CD14-positive monocyte (primary cell): ENCODE results near the gene BPIFB4. TPM values are rescaled to one million over a fixed set of nuclear protein-coding genes. Genes with fewer than 3 reads are reported as not detected.

ENCODE experiments used
- DNase-seq, 3 donors: peaks; one replicate each; pipeline ENCODE4 v3.0.0-alpha.2; 2011 to 2022
- H2AFZ ChIP-seq: 2 replicates; pipeline ENCODE4 v1.6.0; 2012; ENCODE audit warnings: mild to moderate bottlenecking, low read depth, low read length, inconsistent platforms; ENCODE audit not compliant: insufficient read depth, poor library complexity, severe bottlenecking
- H3K27ac ChIP-seq, 2 donors: 1 replicate in 1 of 2; 2 replicates in 1 of 2; pipeline ENCODE4 v1.5.1; 2012 to 2013; ENCODE audit warnings: low read length in 2 of 2, control low read depth in 1 of 2, inconsistent platforms in 1 of 2, low read depth in 1 of 2, mild to moderate bottlenecking in 1 of 2
- H3K27me3 ChIP-seq, 2 donors: one replicate each; pipeline versions ENCODE4 v1.6.0 to v1.6.1; 2011 to 2013; ENCODE audit warnings: low read length in 2 of 2; ENCODE audit not compliant: control insufficient read depth in 2 of 2, insufficient read depth in 2 of 2
- H3K36me3 ChIP-seq, 2 donors: replicated peaks in 1 of 2; 1 replicate in 1 of 2; 2 replicates in 1 of 2; pipeline versions ENCODE4 v1.5.1 to v1.6.1; 2012 to 2013; ENCODE audit warnings: low read length in 2 of 2, control low read depth in 1 of 2, inconsistent platforms in 1 of 2, mild to moderate bottlenecking in 1 of 2; ENCODE audit not compliant: insufficient read depth in 2 of 2, control insufficient read depth in 1 of 2
- H3K4me1 ChIP-seq, 2 donors: 1 replicate in 1 of 2; 2 replicates in 1 of 2; pipeline versions ENCODE4 v1.5.1 to v1.6.1; 2012 to 2013; ENCODE audit warnings: low read length in 2 of 2, control low read depth in 1 of 2, inconsistent platforms in 1 of 2, mild to moderate bottlenecking in 1 of 2, moderate library complexity in 1 of 2; ENCODE audit not compliant: insufficient read depth in 2 of 2, control insufficient read depth in 1 of 2
- H3K4me2 ChIP-seq: replicated peaks from 2 replicates; pipeline ENCODE3; 2012; ENCODE audit warnings: low read length, moderate library complexity, mild to moderate bottlenecking; ENCODE audit not compliant: poor library complexity, severe bottlenecking; ENCODE audit errors: extremely low read depth
- H3K4me3 ChIP-seq, 3 experiments: fragments of 200-600 bp in 1 of 3; sonication (generic) in 1 of 3; replicated peaks in 1 of 3; 1 replicate in 2 of 3; 2 replicates in 1 of 3; pipeline ENCODE4 v1.5.1; 2011 to 2013; ENCODE audit warnings: low read length in 3 of 3, mild to moderate bottlenecking in 3 of 3, control low read depth in 2 of 3, low read depth in 2 of 3, inconsistent platforms in 1 of 3, moderate library complexity in 1 of 3
- H3K79me2 ChIP-seq: 2 replicates; pipeline ENCODE4 v1.6.0; 2012; ENCODE audit warnings: mild to moderate bottlenecking, control low read depth, inconsistent platforms, low read length, moderate library complexity; ENCODE audit not compliant: insufficient read depth
- H3K9ac ChIP-seq: 2 replicates; pipeline ENCODE4 v1.6.0; 2017; ENCODE audit warnings: low read length, mild to moderate bottlenecking; ENCODE audit not compliant: insufficient read depth, poor library complexity, severe bottlenecking
- H3K9me3 ChIP-seq, 2 donors: replicated peaks in 1 of 2; 1 replicate in 1 of 2; 2 replicates in 1 of 2; pipeline versions ENCODE4 v1.5.1 to v1.6.1; 2012 to 2013; ENCODE audit warnings: low read length in 2 of 2, control low read depth in 1 of 2; ENCODE audit not compliant: control insufficient read depth in 1 of 2, insufficient read depth in 1 of 2
- H4K20me1 ChIP-seq: 2 replicates; pipeline ENCODE4 v1.6.0; 2012; ENCODE audit warnings: mild to moderate bottlenecking, low read length, control low read depth, moderate library complexity; ENCODE audit not compliant: insufficient read depth
- H3K27ac Mint-ChIP-seq, 7 donors: one replicate each; pipeline ENCODE4 v1.8.0; 2020; ENCODE audit warnings: mild to moderate bottlenecking in 7 of 7, mixed read lengths in 7 of 7, moderate library complexity in 6 of 7, inconsistent platforms in 2 of 7
- H3K27me3 Mint-ChIP-seq, 3 donors: one replicate each; pipeline ENCODE4 v1.8.0; 2021 to 2022; ENCODE audit warnings: low read depth in 3 of 3, mild to moderate bottlenecking in 3 of 3, mixed read lengths in 3 of 3, moderate library complexity in 3 of 3, inconsistent platforms in 1 of 3
- H3K36me3 Mint-ChIP-seq, 2 donors: one replicate each; pipeline ENCODE4 v1.8.0; 2020; ENCODE audit warnings: mixed read lengths in 2 of 2, inconsistent platforms in 1 of 2, mild to moderate bottlenecking in 1 of 2
- H3K4me1 Mint-ChIP-seq: one replicate; pipeline ENCODE4 v1.8.0; 2020; ENCODE audit warnings: mild to moderate bottlenecking, mixed read lengths
- H3K4me3 Mint-ChIP-seq, 2 donors: one replicate each; pipeline ENCODE4 v1.8.0; 2020; ENCODE audit warnings: mild to moderate bottlenecking in 2 of 2, mixed read lengths in 2 of 2, moderate library complexity in 1 of 2
- H3K9me3 Mint-ChIP-seq, 7 donors: one replicate each; pipeline ENCODE4 v1.8.0; 2020 to 2022; ENCODE audit warnings: mixed read lengths in 7 of 7, mild to moderate bottlenecking in 6 of 7, moderate library complexity in 6 of 7, inconsistent platforms in 2 of 7
- WGBS: methylation state at CpG from one replicate; pipeline ENCODE4 v1.1.5; 2013; ENCODE audit warnings: missing lambda C conversion rate; ENCODE audit not compliant: insufficient coverage; 5-methylcytosine and 5-hydroxymethylcytosine counted together
- intact Hi-C, 2 donors: fragments of 100-400 bp; cut with micrococcal nuclease; formaldehyde crosslinking; loops; one replicate each; pipeline versions ENCODE4 v1.15.0 to v1.15.1; 2023
- polyA plus RNA-seq, 3 donors: library from polyadenylated mRNA; depleted of rRNA in 1 of 3; unstranded in 2 of 3; stranded (reverse) in 1 of 3; fragments of 300-500 nt in 2 of 3; fragments of >200 nt in 1 of 3; fragmentation: Illumina TruSeq in 2 of 3; gene quantifications; 1 replicate in 2 of 3; 2 replicates in 1 of 3; pipeline ENCODE4 v1.2.3, GENCODE V29; 2012 to 2021
- TF ChIP-seq, protein P1 (sequence below): fragments of 200-600 bp; IDR thresholded peaks from one replicate; pipeline ENCODE4 v1.8.0; 2022; ENCODE audit warnings: antibody characterized with exemption, mild to moderate bottlenecking

BPIFB4 gene
- polyA plus RNA-seq, 3 donors: not detected

- Histone ChIP-seq H3K27ac (no peak overlapping the region), H3K4me1 (no peaks in the 10 kb centered on the region), H3K4me2 (no peak overlapping the region), H3K9me3 (no peaks in the 10 kb centered on the region), H2AFZ (no peak overlapping the region), H3K9ac (no peak overlapping the region), H3K4me3 (no peak overlapping the region), H3K79me2 (no peaks in the 10 kb centered on the region), H3K27me3 (no peaks in the 10 kb centered on the region), H4K20me1 (no peaks in the 10 kb centered on the region), H3K36me3 (no peaks in the 10 kb centered on the region)
- WGBS: 0% methylated on average over 1 of the region's 5 CpGs
- no peak for DNase-seq
- peaks cover 0 to 2% (median 0%) of the 10 kb centered on the region in 7 donors for H3K9me3 Mint-ChIP-seq
- H3K27me3 Mint-ChIP-seq: peaks cover 0 to 5% (median 4%) of the 10 kb centered on the region in 3 donors
- peak overlapping the region in 1 of 7 donors; percentile 43 for H3K27ac Mint-ChIP-seq
- H3K4me3 Mint-ChIP-seq: no peak overlapping the region
- TF ChIP-seq, protein P1, sequence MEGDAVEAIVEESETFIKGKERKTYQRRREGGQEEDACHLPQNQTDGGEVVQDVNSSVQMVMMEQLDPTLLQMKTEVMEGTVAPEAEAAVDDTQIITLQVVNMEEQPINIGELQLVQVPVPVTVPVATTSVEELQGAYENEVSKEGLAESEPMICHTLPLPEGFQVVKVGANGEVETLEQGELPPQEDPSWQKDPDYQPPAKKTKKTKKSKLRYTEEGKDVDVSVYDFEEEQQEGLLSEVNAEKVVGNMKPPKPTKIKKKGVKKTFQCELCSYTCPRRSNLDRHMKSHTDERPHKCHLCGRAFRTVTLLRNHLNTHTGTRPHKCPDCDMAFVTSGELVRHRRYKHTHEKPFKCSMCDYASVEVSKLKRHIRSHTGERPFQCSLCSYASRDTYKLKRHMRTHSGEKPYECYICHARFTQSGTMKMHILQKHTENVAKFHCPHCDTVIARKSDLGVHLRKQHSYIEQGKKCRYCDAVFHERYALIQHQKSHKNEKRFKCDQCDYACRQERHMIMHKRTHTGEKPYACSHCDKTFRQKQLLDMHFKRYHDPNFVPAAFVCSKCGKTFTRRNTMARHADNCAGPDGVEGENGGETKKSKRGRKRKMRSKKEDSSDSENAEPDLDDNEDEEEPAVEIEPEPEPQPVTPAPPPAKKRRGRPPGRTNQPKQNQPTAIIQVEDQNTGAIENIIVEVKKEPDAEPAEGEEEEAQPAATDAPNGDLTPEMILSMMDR: no peak
- no peaks in the 10 kb centered on the region for H3K36me3 Mint-ChIP-seq
- no peaks in the 10 kb centered on the region for H3K4me1 Mint-ChIP-seq
- intact Hi-C loops: no loop called here
These were observed 45.3 kb upstream of the BPIFB4 start for GRCh38 chr20:33034115-33034514.

GRCh38 chr20:33034901-33035492 is 44.4 kb upstream of the BPIFB4 start:
- H3K27ac ChIP-seq: no peak overlapping the region
- H3K9ac ChIP-seq: no peak overlapping the region
- TF ChIP-seq, protein P1: no peak
- H4K20me1 ChIP-seq: no peaks in the 10 kb centered on the region
- no peak overlapping the region for H3K4me3 Mint-ChIP-seq
- H3K4me3 ChIP-seq: no peak overlapping the region
- H3K27ac Mint-ChIP-seq: peak overlapping the region in 1 of 7 donors; percentile 59
- no peaks in the 10 kb centered on the region for H3K4me1 Mint-ChIP-seq
- H3K27me3 ChIP-seq: no peaks in the 10 kb centered on the region
- H2AFZ ChIP-seq: no peak overlapping the region
- no peaks in the 10 kb centered on the region for H3K36me3 Mint-ChIP-seq
- intact Hi-C loops: no loop called here
- DNase-seq: no peak
- peaks cover 0 to 2% (median 0%) of the 10 kb centered on the region in 7 donors for H3K9me3 Mint-ChIP-seq
- H3K79me2 ChIP-seq: no peaks in the 10 kb centered on the region
- H3K27me3 Mint-ChIP-seq: peaks cover 0 to 6% (median 4%) of the 10 kb centered on the region in 3 donors
- H3K36me3 ChIP-seq: no peaks in the 10 kb centered on the region
- H3K4me1 ChIP-seq: no peaks in the 10 kb centered on the region
- no peak overlapping the region for H3K4me2 ChIP-seq
- 85% methylated on average over 5 of the region's 6 CpGs for WGBS
- H3K9me3 ChIP-seq: no peaks in the 10 kb centered on the region
